HepG2 (cell line): ENCODE data around the gene MGST1. TPM values are rescaled to one million over a fixed set of nuclear protein-coding genes. Genes with fewer than 3 reads are reported as not detected.

Source experiments
- ATAC-seq: fragments of 200-7000 bp; cut with Tn5 transposase; 3 replicates; pipeline ENCODE4 v1.9.1; 2020; ENCODE audit warnings: mild to moderate bottlenecking, moderate library complexity
- BruUV-seq: library from RNA; stranded (reverse); fragments of 400-500 nt; replicated peaks from 2 replicates; lab custom pipeline; 2021; lab: Mats Ljungman, UMichigan
- CTCF ChIA-PET: fragments of 300-600 bp; formaldehyde crosslinking; extraction: SDS; loops from one replicate; lab custom pipeline; 2021; ENCODE audit warnings: low total read pairs, inconsistent platforms, low intra/inter-chr PET ratio; lab: Yijun Ruan, JAX
- POLR2A ChIA-PET: fragments of 350-600 bp; sonication (Branson Sonifier 250); formaldehyde crosslinking; loops from one replicate; lab custom pipeline; 2020; ENCODE audit warnings: antibody characterized with exemption, inconsistent platforms; lab: Yijun Ruan, JAX
- DNase-seq: peaks from one replicate; pipeline ENCODE4 v3.0.0-alpha.2; 2015; ENCODE audit warnings: low spot score
- FAIRE-seq: peaks from 3 replicates; lab custom pipeline; 2011; peaks lifted over from hg19 to GRCh38; lab: Jason Lieb, UNC
- H2AFZ ChIP-seq: one replicate; pipeline ENCODE4 v1.6.1; 2011; ENCODE audit warnings: low read length, inconsistent platforms
- H3K27ac ChIP-seq: fragments of 300-600 bp; 3 replicates; pipeline ENCODE4 v1.8.0; 2011; ENCODE audit warnings: mixed run types, mild to moderate bottlenecking, mixed read lengths, low read length, inconsistent platforms; ENCODE audit not compliant: insufficient read depth; ENCODE audit errors: extremely low read length
- H3K27me3 ChIP-seq, 2 experiments: fragments of 200-600 bp in 1 of 2; 2 replicates in 1 of 2; 3 replicates in 1 of 2; pipeline versions ENCODE4 v1.6.0 to v1.8.0; 2011; ENCODE audit warnings: low read length in 2 of 2, mild to moderate bottlenecking in 2 of 2, moderate library complexity in 2 of 2, inconsistent platforms in 1 of 2; ENCODE audit not compliant: insufficient read depth in 2 of 2, control insufficient read depth in 1 of 2
- H3K36me3 ChIP-seq, 2 experiments: fragments of 200-600 bp in 1 of 2; replicated peaks in 1 of 2; 2 replicates in 1 of 2; 3 replicates in 1 of 2; pipeline versions ENCODE4 v1.5.1 to v1.8.0; 2011; ENCODE audit warnings: low read length in 2 of 2, inconsistent platforms in 1 of 2; ENCODE audit not compliant: insufficient read depth in 2 of 2, control insufficient read depth in 1 of 2
- H3K4me1 ChIP-seq: 2 replicates; pipeline ENCODE4 v1.5.1; 2012; ENCODE audit warnings: low read length, inconsistent platforms; ENCODE audit not compliant: insufficient read depth
- H3K4me2 ChIP-seq: 2 replicates; pipeline ENCODE4 v1.6.0; 2011; ENCODE audit warnings: low read depth, low read length, inconsistent platforms
- H3K4me3 ChIP-seq, 3 experiments: fragments of 200-600 bp in 1 of 3; sonication (generic), shearing (Covaris generic) in 1 of 3; replicated peaks in 1 of 3; 2 replicates each; pipeline ENCODE4 v1.5.1; 2011 to 2016; ENCODE audit warnings: low read length in 3 of 3, inconsistent platforms in 2 of 3, low read depth in 2 of 3, mild to moderate bottlenecking in 2 of 3, control low read depth in 1 of 3, mixed read lengths in 1 of 3; ENCODE audit not compliant: insufficient read depth in 1 of 3
- H3K79me2 ChIP-seq: one replicate; pipeline ENCODE4 v1.6.1; 2011; ENCODE audit warnings: low read length, inconsistent platforms; ENCODE audit not compliant: insufficient read depth
- H3K9ac ChIP-seq: 2 replicates; pipeline ENCODE4 v1.6.0; 2011; ENCODE audit warnings: mild to moderate bottlenecking, low read depth, low read length, inconsistent platforms; ENCODE audit not compliant: insufficient read depth
- H3K9me3 ChIP-seq: 2 replicates; pipeline ENCODE4 v1.5.1; 2012; ENCODE audit warnings: mild to moderate bottlenecking, low read length
- H4K20me1 ChIP-seq: 2 replicates; pipeline ENCODE4 v1.6.0; 2011; ENCODE audit warnings: inconsistent platforms, mild to moderate bottlenecking, low read length, moderate library complexity; ENCODE audit not compliant: insufficient read depth
- BRD4 ChIP-seq: sonication (generic); formaldehyde crosslinking; IDR thresholded peaks from 2 replicates; pipeline ENCODE4 v1.4.0; 2020; ENCODE audit warnings: missing genetic modification reagents
- E2F2 ChIP-seq: sonication (generic); formaldehyde crosslinking; IDR thresholded peaks from 2 replicates; pipeline ENCODE4 v1.4.0; 2020; ENCODE audit warnings: missing genetic modification reagents, borderline replicate concordance
- GLI4 ChIP-seq: sonication (generic); formaldehyde crosslinking; IDR thresholded peaks from 2 replicates; pipeline ENCODE4 v1.5.1; 2020; ENCODE audit warnings: missing genetic modification reagents, mild to moderate bottlenecking, moderate library complexity, borderline replicate concordance
- PHB2 ChIP-seq: fragments of 450-650 bp; IDR thresholded peaks from 2 replicates; pipeline ENCODE4 v1.6.1; 2018; ENCODE audit not compliant: partially characterized antibody
- PITX1 ChIP-seq: sonication (generic); formaldehyde crosslinking; IDR thresholded peaks from 2 replicates; pipeline ENCODE4 v1.5.1; 2020; ENCODE audit warnings: mild to moderate bottlenecking, missing genetic modification reagents
- POLR2A ChIP-seq, 2 experiments: IDR thresholded peaks; 2 replicates each; pipeline ENCODE4 v1.6.1; 2011; ENCODE audit warnings: low read depth in 2 of 2, low read length in 2 of 2, mild to moderate bottlenecking in 1 of 2, moderate library complexity in 1 of 2; ENCODE audit not compliant: insufficient read depth in 1 of 2
- POLR2AphosphoS2 ChIP-seq: IDR thresholded peaks from 2 replicates; pipeline ENCODE4 v1.6.1; 2011; ENCODE audit warnings: low read depth, low read length, improper control_type of control experiment
- POLR2AphosphoS5 ChIP-seq: IDR thresholded peaks from 2 replicates; pipeline ENCODE4 v1.6.1; 2012; ENCODE audit warnings: low read depth, low read length
- POLR2G ChIP-seq: fragments of 200-400 bp; formaldehyde crosslinking; IDR thresholded peaks from 2 replicates; pipeline ENCODE4 v1.6.1; 2018; ENCODE audit warnings: mild to moderate bottlenecking, low read depth, low read length, moderate library complexity
- REPIN1 ChIP-seq: sonication (generic); formaldehyde crosslinking; IDR thresholded peaks from 2 replicates; pipeline ENCODE4 v1.8.0; 2022; ENCODE audit warnings: missing genetic modification reagents, low read depth, mild to moderate bottlenecking, borderline replicate concordance
- TARDBP ChIP-seq: sonication (generic); formaldehyde crosslinking; IDR thresholded peaks from 2 replicates; pipeline ENCODE4 v1.8.0; 2022; ENCODE audit warnings: mild to moderate bottlenecking, missing genetic modification reagents
- TEAD3 ChIP-seq: optimal IDR thresholded peaks from 2 replicates; pipeline ENCODE3; 2016; ENCODE audit warnings: borderline replicate concordance
- THAP11 ChIP-seq: IDR thresholded peaks from 2 replicates; pipeline ENCODE4 v1.6.1; 2016; ENCODE audit warnings: missing biosample characterization, missing genetic modification reagents
- TRIM24 ChIP-seq: sonication (generic); formaldehyde crosslinking; IDR thresholded peaks from 2 replicates; pipeline ENCODE4 v1.8.0; 2022; ENCODE audit warnings: mild to moderate bottlenecking, missing genetic modification reagents
- ZBTB25 ChIP-seq: IDR thresholded peaks from 2 replicates; pipeline ENCODE4 v1.6.1; 2018; ENCODE audit warnings: missing genetic modification reagents
- ZFX ChIP-seq: sonication (generic); formaldehyde crosslinking; IDR thresholded peaks from 2 replicates; pipeline ENCODE4 v1.4.0; 2020; ENCODE audit warnings: mild to moderate bottlenecking, low read depth, missing genetic modification reagents, moderate library complexity
- ZNF280D ChIP-seq: sonication (generic); formaldehyde crosslinking; IDR thresholded peaks from 2 replicates; pipeline ENCODE4 v1.5.1; 2020; ENCODE audit warnings: mild to moderate bottlenecking, missing genetic modification reagents
- ZNF552 ChIP-seq: sonication (generic); formaldehyde crosslinking; IDR thresholded peaks from 2 replicates; pipeline ENCODE4 v1.9.0; 2022; ENCODE audit warnings: missing genetic modification reagents, mild to moderate bottlenecking, borderline replicate concordance
- ZNF644 ChIP-seq: IDR thresholded peaks from 2 replicates; pipeline ENCODE4 v1.6.1; 2016; ENCODE audit warnings: low read depth
- WGBS: methylation state at CpG from one replicate; pipeline ENCODE4 v1.1.6; 2017; ENCODE audit warnings: low lambda C conversion rate; 5-methylcytosine and 5-hydroxymethylcytosine counted together
- in situ Hi-C: cut with HindIII; loops from 2 replicates; pipeline ENCODE4 v1.10.0; 2017; ENCODE audit warnings: low pct_unique_long_range_greater_than_20kb; ENCODE audit not compliant: extremely low pct_ligation_motif_present
- intact Hi-C: fragments of 100-400 bp; cut with micrococcal nuclease; formaldehyde crosslinking; loops from one replicate; pipeline ENCODE4 v1.10.0; 2022; ENCODE audit not compliant: unreplicated experiment
- polyA plus RNA-seq, 8 experiments: library from polyadenylated mRNA; depleted of rRNA in 3 of 8; stranded (reverse) in 7 of 8; unstranded in 1 of 8; fragments of >200 nt; fragmentation: Illumina TruSeq in 4 of 8; extraction: Trizol in 4 of 8; gene quantifications; 2 replicates each; pipeline versions ENCODE4 v1.2.1 to v1.2.3, GENCODE V29; 2011 to 2016; ENCODE audit warnings: low read depth in 4 of 8, missing spikeins in 1 of 8, mixed read lengths in 1 of 8; ENCODE audit not compliant: insufficient read depth in 1 of 8
- total RNA-seq, 5 experiments: library from RNA; depleted of rRNA; stranded (reverse); fragments of >200 nt; fragmentation: Illumina TruSeq; extraction: Trizol; gene quantifications; 2 replicates each; pipeline ENCODE4 v1.2.3, GENCODE V29; 2016; ENCODE audit warnings: low read depth in 1 of 5

The MGST1 gene
- total and polyA plus RNA-seq, 2 of the 13 experiments (the other 11 are each of a cell fraction or from before 2014, with no cell fraction given), result 119 to 152 TPM

GRCh38 chr12:16348435-16349130 is 1.1 kb downstream of the MGST1 start (continued):
- TF ChIP-seq PITX1 (CRISPR knock-in tag), result 0 out of 2 replicates have a peak, but pooled peaks have one; percentile 16
- TF ChIP-seq POLR2AphosphoS5, result 0 out of 2 replicates have a peak, but pooled peaks have one; percentile 1
- peak in 1 of 2 experiments; percentile 46; a peak in 2 of 4 replicates for TF ChIP-seq POLR2A (IDR thresholded peaks at IDR 0.05; ENCODE audit: insufficient read depth in 1 of 2, low read depth in 2 of 2, low read length in 2 of 2)
- TF ChIP-seq REPIN1 (CRISPR knock-in tag), result no peak
- no peak for TF ChIP-seq TARDBP
- peak; percentile 66 for TF ChIP-seq POLR2G

GRCh38 chr12:16349131-16349460 is 1.7 kb downstream of the MGST1 start:
- no peaks in the 10 kb centered on the region; the same call in 1 of the 2 replicates for H4K20me1 ChIP-seq
- H3K27ac ChIP-seq, result peak overlapping the region; percentile 87
- FAIRE-seq, result no peak
- H3K9ac ChIP-seq, result peak overlapping the region; percentile 81
- peak; percentile 81 for DNase-seq
- WGBS, result 3% methylated on average over 3 of the region's 3 CpGs
- peak; percentile 41 for ATAC-seq
- 0 out of 5 replicates have a peak, but pooled peaks cover 0 to 1% of the 10 kb centered on the region in 2 experiments for H3K36me3 ChIP-seq
- ChIA-PET CTCF (no interaction called here), POLR2A (no interaction called here)
- no TSS peak for BruUV-seq
- H3K9me3 ChIP-seq, result no peaks in the 10 kb centered on the region
- peaks cover 72% of the 10 kb centered on the region for H3K4me1 ChIP-seq
- peak overlapping the region; percentile 74 to 76 (median 75) for H3K4me3 ChIP-seq
- H3K79me2 ChIP-seq, result peaks cover 48% of the 10 kb centered on the region
- no peaks in the 10 kb centered on the region for H3K27me3 ChIP-seq
- in situ Hi-C loops (no loop called here), intact Hi-C loops (no loop called here)
- peak overlapping the region; percentile 88 for H3K4me2 ChIP-seq
- peak overlapping the region; percentile 20 for H2AFZ ChIP-seq
- no peak for TF ChIP-seq ZNF280D (CRISPR knock-in tag)
- no peak for TF ChIP-seq TRIM24 (CRISPR knock-in tag)
- TF ChIP-seq BRD4 (CRISPR knock-in tag), result no peak
- no peak for TF ChIP-seq ZNF552
- 0 out of 2 replicates have a peak, but pooled peaks have one; percentile 0 for TF ChIP-seq ZFX (CRISPR knock-in tag)
- no peak for TF ChIP-seq POLR2AphosphoS2
- 0 out of 2 replicates have a peak, but pooled peaks have one; percentile 20 for TF ChIP-seq THAP11
- no peak for TF ChIP-seq GLI4 (CRISPR knock-in tag)
- peak; percentile 54; the same call in 1 of the 2 replicates for TF ChIP-seq ZNF644 (CRISPR knock-in tag)
- no peak for TF ChIP-seq ZBTB25 (CRISPR knock-in tag)
- TF ChIP-seq PHB2, result no peak
- TF ChIP-seq TEAD3, result peak; percentile 19
- TF ChIP-seq E2F2 (CRISPR knock-in tag), result no peak
